Activated CD4-positive, alpha-beta T cell treated with anti-CD3 and anti-CD28 coated beads, Interleukin-2, amount 50 U/mL, for 1 hour (primary cell): Measurements from ENCODE around the gene HIP1R.

ENCODE experiments used
- DNase-seq: peaks from one replicate; pipeline ENCODE4 v3.0.0-alpha.2; 2020

HIP1R gene

DNA sequence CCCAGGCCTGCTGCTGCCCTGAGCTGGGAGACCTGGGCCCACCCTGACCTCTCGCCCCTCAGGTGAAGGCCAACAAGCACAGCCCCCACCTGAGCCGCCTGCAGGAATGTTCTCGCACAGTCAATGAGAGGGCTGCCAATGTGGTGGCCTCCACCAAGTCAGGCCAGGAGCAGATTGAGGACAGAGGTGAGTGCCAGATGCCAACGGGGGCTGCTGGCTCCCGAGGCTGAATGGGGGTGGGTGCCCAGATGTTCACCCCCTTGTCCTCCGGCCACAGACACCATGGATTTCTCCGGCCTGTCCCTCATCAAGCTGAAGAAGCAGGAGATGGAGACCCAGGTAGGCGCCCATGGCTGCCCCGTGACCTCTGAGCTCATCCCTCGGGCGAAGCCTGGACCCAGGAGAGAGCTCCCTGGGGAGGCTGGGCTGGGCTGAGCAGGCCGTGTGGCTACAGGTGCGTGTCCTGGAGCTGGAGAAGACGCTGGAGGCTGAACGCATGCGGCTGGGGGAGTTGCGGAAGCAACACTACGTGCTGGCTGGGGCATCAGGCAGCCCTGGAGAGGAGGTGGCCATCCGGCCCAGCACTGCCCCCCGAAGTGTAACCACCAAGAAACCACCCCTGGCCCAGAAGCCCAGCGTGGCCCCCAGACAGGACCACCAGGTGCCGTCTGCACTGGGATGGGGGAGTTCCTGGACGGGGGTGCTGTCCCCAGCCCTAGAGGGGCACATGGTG lies 25.8 kb downstream of the HIP1R start:
- no peak for DNase-seq

- DNase-seq: no peak
Observed at GRCh38 chr12:122861587-122861970, 26.3 kb downstream of the HIP1R start.

- DNase-seq: no peak
Observed at GRCh38 chr12:122862110-122862634, 26.9 kb downstream of the HIP1R start.

- no peak for DNase-seq
Observed at GRCh38 chr12:122862872-122863701, 27.8 kb downstream of the HIP1R start.

DNA sequence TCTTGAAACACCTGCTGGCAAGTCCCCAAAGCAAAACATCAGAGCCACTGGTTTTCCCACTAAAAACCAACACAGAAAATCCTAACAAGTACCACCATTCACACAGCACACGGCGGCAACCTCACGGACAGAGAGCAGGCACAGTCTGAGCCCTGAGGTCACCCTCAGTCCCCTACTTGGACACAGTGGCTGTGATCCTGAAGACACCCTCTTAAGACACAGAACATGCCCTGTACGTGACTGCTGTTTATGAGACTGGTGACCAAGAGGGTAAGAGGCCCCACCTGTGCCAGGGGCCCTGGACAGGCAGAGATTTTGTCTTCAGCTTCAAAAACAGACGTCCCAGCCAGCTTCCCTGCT lies 29.6 kb downstream of the HIP1R start:
- DNase-seq: no peak

- no peak for DNase-seq
Observed at GRCh38 chr12:122865268-122866231, 30.3 kb downstream of the HIP1R start.

DNA sequence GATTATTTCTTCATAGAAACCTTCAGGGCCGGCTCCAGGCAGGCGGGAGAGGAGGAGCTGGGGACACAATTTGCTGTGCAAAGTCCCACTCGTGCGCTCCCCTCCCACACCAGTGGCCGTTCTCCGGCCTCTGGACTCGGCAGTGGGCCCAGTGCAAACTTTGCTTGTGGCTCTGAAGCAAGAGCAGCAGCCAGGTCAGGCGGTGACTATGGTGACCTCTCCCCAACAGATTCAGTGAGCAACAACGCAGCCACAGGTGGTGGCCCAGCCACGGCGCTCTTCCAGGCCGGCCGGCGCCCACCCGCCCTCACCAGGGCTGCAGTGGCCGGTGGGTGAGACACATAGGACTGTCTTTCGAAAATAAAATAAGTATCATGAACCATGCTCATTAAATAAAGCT lies 31.1 kb downstream of the HIP1R start:
- no peak for DNase-seq

- no peak for DNase-seq
Observed at GRCh38 chr12:122866950-122867607, 31.8 kb downstream of the HIP1R start.

GRCh38 chr12:122867691-122868461 lies 32.6 kb downstream of the HIP1R start:
- no peak for DNase-seq

- DNase-seq: no peak
Observed at GRCh38 chr12:122868471-122869177, 33.4 kb downstream of the HIP1R start.

GRCh38 chr12:122869207-122869973 lies 34.1 kb downstream of the HIP1R start:
- DNase-seq: no peak

DNA sequence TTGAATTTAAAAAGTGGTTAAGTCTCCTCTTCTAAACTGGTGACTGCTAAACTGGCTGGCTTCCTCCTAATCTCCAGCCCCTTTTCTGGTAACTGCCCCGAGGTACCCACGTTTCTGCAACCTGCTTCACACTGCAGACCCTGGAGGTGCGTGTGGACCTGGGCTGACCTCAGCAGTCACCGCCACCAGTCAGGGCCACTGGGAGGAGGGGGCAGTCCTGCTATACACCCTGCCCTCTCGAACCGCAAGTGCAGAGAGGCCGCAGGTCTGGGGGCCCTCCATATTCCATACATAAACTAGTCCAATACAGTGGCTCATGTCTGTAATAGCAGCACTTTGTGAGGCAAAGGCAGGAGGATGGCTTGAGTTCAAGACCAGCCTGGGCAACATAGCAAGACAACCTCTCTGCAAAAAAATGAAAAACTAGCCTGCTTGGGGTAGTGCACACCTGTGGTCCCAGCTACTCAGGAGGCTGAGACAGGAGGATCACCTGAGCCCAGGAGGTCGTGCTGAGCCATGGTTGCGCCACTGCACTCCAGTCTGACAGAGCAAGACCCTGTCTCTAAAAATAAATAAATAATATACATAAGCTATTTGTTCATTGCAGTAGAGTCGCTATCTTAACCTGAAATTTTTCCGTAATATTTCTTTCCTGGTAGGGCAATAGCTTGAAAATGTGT lies 35.0 kb downstream of the HIP1R start:
- no peak for DNase-seq

GRCh38 chr12:122870867-122871664 lies 35.8 kb downstream of the HIP1R start:
- no peak for DNase-seq

GRCh38 chr12:122871851-122872780 lies 36.9 kb downstream of the HIP1R start:
- peak; percentile 46 for DNase-seq

DNA sequence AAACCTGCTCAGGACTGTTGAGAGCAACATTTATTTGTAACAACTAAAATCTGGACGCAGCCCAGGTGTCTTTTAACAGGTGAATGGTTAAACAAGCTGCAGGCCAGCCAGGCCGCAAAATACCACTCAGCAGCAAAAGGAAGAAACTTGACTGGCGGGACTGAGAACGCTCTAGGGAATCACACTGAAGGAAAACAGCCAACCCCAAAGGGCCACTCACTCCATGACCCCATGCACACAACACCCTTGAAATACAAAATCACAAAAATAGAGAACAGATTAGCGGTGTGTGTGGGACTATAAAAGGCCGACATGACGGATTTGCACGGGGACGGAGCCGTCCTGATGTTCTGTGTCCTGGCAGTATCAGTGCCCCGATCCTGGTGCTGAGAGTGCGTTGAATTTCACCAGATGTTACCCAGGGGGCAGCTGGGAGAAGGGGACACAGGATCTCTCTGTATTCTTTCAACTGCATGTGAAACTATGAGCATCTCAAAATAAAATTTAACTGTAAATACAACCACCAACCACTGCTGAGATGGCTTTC lies 37.6 kb downstream of the HIP1R start:
- no peak for DNase-seq

- DNase-seq: no peak
Observed at GRCh38 chr12:122873540-122873939, 38.3 kb downstream of the HIP1R start.

DNA sequence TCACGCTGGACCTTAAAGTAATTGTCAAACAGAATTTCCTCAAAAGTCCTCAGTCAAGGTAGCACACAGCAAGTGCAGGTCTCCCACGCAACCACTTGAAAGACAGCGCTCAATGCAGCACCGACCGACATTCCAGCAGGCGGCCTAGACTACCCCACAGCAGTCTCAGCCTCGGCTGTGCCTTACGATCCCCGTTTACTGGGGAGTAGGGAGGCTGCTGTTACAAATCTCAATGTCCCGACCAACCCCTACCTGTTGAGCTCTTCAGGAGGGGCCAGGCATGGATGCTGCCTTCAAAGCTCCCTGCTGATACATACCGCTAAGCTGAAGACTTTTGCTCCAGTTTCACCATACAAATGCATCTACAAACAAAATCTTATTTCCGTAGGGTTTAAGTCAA lies 38.8 kb downstream of the HIP1R start:
- DNase-seq: peak; percentile 51
